ENCODE data around the gene LZTS2.
A peak's percentile ranks its signal among the peaks of the same experiment; 100 is the strongest.
"Not testable (repeated sequence)": the region's sequence is repeated elsewhere in the genome, so short reads cannot be mapped to it uniquely, and the experiment has no call there.

LZTS2 gene, protein sequence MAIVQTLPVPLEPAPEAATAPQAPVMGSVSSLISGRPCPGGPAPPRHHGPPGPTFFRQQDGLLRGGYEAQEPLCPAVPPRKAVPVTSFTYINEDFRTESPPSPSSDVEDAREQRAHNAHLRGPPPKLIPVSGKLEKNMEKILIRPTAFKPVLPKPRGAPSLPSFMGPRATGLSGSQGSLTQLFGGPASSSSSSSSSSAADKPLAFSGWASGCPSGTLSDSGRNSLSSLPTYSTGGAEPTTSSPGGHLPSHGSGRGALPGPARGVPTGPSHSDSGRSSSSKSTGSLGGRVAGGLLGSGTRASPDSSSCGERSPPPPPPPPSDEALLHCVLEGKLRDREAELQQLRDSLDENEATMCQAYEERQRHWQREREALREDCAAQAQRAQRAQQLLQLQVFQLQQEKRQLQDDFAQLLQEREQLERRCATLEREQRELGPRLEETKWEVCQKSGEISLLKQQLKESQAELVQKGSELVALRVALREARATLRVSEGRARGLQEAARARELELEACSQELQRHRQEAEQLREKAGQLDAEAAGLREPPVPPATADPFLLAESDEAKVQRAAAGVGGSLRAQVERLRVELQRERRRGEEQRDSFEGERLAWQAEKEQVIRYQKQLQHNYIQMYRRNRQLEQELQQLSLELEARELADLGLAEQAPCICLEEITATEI

GRCh38 chr10:100999742-101000126 lies at the start of gene LZTS2:
Gene LZTS2, plus strand, starts transcription at chr10:100999808. Its CDS starts 2,731 bp downstream, at chr10:101002539.
- no peak for DNase-seq

DNA sequence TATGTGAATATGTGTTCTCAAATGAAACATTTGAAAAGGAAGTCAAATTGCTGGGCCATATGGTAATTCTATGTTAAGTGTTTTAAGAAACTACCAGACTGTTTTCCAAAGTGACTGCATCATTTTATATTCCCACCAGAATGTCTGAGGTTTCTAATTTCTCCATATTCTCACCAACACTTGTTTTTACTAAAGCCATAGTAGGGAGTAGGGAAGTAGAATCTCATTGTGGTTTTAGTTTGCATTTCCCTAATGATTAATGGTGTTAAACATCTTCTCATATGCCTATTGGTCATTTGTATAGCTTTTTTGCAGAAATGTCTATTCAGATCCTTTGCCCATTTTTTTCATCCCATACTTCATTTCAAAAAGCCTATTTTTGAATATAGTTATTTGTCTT lies 39.4 kb upstream of the LZTS2 start:
- DNase-seq, result no peak

GRCh38 chr10:100962351-100963080 lies 37.1 kb upstream of the LZTS2 start:
- DNase-seq, result no peak

DNA sequence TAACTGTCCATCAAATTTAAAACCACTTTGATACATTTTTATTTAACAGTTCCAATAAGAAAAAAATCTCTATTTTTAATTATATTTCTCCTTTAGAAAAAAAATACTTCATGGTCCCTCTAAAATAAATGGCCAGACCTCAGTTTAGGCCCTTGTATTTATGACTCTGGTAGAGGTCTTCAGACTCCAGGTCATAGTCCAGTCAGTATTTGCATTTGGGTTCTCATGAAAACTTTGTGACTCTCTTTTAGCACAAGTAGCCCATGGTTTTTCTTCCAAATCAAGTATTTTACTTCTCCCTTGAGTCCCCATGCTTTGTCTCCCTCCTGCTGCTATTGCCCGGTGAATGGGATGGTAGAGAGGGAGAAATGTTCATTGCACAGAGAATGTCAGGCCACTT lies 35.8 kb upstream of the LZTS2 start:
- DNase-seq, result no peak

- no peak for DNase-seq
These were observed 33.8 kb upstream of the LZTS2 start for GRCh38 chr10:100965820-100966219.

DNA sequence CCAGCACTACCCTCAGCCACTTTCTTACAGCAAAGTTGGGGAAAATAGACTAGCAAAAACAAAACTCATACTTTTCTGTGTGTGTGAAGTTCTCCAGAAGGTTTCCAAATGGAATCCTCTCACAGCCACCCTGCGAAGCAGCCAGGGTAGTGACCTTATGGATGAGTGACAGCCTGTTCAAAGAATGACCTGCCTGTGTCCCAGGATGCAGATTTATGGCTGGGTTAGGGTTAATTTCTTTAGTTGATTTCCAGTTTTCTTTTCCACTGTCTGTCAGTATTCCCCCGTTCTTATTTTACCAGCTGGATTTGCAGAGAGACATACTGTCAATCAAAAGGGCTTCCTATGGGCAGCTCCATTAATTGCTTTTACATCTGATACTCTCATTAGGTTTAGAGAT lies 32.7 kb upstream of the LZTS2 start:
- DNase-seq, result no peak

DNA sequence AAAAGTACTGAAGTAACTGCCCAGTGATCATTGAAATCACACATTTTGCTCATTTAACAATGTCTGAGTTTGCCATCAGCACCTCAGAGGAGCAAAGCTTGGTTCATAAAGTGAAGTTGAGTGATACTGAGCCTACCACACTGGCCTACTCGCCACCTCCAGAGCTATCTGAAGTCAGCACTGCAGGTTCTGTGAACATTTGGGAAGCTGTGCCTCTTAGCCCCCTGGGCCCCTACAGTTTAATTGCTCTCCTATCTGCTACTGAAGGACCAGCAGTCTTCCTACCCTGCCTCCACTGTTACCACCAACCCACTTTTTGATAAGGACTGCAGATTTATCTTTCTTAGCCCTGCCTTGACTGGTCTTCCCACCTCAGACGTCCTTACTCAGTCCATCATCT lies 32.3 kb upstream of the LZTS2 start:
- DNase-seq, result no peak

DNA sequence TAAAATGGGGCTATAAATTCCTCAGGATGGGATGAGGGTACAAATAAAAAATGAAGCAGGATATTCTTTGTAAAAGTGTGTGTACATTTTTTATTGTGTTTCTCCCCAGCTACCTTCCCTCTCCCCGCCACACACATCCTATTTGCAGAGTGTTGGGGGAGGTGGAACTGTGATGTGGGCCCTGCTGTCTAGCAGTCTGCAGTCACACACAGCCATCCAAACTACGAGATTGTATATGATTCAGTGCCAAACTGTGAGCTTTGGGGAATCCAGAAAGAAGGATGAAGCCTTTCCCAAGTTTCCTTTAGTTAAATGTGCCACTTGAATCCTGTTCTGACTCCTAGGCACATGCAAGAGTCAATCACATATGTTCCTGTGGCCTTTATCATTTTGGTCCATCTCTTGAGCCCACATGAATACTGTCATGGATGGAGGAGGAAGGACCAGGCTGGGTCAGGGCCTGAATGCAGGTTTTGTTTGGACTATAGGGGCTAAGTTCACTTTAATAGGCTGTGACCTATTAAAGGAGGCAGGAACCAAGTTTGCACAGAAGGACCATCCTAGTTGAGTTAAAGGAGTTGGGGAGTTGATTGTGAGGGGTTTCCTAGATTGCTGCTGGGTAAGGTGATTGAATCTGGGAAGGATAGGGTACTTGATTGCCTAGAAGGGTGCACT lies 31.4 kb upstream of the LZTS2 start:
- no peak for DNase-seq

DNA sequence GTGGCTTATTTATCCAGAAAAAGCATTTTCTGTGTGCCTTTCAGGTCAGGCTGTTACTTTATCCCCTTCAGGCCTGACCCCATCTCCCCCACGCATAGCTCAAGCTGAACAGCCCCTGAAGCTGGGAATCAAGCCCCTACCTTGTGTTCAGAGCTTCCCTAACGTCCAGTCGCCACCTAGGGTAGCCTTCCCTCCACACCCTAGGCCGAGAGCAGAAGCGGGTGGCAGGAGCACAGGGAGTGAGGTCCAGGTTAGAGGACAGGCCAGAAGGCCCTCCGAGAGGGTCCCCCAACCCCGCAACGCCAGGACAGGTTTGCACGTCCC lies 30.8 kb upstream of the LZTS2 start:
- DNase-seq, result no peak

DNA sequence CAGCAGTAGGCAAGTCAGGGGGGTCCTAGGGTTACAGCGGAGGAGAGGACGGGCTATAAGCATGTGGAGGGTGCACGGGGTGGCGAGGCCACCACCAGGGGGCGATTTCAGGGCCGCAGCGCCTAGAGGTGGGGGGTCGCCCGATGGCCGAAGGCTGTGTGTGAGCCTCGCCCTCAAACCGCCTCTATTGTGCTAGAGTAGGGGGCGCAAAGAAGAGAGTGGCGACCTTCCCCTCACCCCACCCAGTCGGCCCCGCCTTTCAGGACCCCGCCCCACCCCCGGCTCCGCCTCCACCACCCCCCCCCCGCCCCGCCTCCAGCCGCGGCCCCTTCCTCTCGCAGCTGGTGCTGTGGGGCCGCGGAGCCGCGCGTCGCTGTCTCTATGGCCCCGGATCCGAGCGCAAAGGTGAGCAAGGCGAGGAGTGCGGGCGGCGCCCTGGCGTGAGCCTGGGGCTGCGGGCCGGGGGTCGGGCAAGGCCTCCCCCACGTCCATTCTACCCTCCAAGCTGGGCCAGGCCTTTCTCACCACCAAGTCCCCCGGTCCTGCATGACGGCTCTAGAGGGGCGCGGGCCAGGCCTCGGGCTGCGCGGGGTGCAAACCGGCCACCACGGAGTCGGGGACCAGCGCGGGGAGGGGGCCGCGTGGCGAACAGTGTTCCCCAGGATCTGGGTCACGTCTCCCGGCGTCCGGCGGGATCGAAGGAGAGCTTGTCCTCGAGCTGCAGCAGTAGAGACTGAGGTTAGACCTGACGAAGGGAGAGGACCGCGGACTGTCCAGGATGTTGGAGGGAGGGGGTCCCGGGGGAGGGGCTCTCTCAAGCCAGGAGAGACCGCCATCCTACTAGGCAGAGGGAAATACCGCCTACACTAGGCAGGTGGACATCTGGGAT lies 30.2 kb upstream of the LZTS2 start, which contains the start of gene SEMA4G:
SEMA4G (plus strand) TSS at position 318 of the 889 bp plus-strand sequence. CDS start 3,409 bp downstream, outside the sequence.
- DNase-seq, result peak; percentile 19

- DNase-seq, result peak; percentile 12
These were observed 29.3 kb upstream of the LZTS2 start for GRCh38 chr10:100970076-100970913.

- no peak for DNase-seq
These were observed 28.4 kb upstream of the LZTS2 start for GRCh38 chr10:100970914-100971811.

- DNase-seq, result no peak
These were observed 27.3 kb upstream of the LZTS2 start for GRCh38 chr10:100972115-100972903.

GRCh38 chr10:100972904-100973535 lies 26.6 kb upstream of the LZTS2 start:
- DNase-seq, result no peak

GRCh38 chr10:100975397-100975796 lies 24.2 kb upstream of the LZTS2 start:
- not testable (repeated sequence) for DNase-seq

- no peak for DNase-seq
These were observed 22.7 kb upstream of the LZTS2 start for GRCh38 chr10:100976906-100977305.

DNA sequence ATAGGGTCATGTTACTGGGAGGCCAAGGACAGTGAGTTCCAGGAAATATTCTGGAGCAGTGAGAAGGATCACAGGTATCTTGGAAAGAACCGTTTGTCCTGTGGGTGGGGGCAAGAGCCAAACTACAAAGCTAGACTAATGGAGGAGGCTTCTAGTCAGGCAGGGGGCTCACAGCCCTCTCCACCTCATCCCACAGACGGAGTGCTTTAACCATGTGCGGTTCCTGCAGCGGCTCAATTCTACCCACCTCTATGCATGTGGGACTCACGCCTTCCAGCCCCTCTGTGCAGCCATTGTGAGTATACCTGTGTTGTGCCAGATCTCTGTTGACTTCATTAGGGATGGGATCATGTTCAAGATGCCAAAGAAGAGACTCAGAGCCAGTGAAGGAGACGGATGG lies 22.2 kb upstream of the LZTS2 start:
- no peak for DNase-seq

- no peak for DNase-seq
These were observed 21.3 kb upstream of the LZTS2 start for GRCh38 chr10:100978121-100978900.

Measured in stimulated activated naive CD4-positive, alpha-beta T cell treated with Interleukin-2 at 50 U/mL for 16 hours (primary cell).